IMR-90 (cell line): ENCODE measurements around the gene COL15A1. TPM values are rescaled to one million over a fixed set of nuclear protein-coding genes. Genes with fewer than 3 reads are reported as not detected.

Experiments
- ATAC-seq: fragments of 200-7000 bp; cut with Tn5 transposase; 2 replicates; pipeline ENCODE4 v1.9.1; 2020; ENCODE audit warnings: low read depth, mild to moderate bottlenecking, moderate library complexity
- BruUV-seq: library from RNA; stranded (reverse); fragments of 400-500 nt; replicated peaks from 2 replicates; lab custom pipeline; 2021; lab: Mats Ljungman, UMichigan
- CTCF ChIA-PET: fragments of 300-600 bp; formaldehyde crosslinking; extraction: SDS; loops from one replicate; lab custom pipeline; 2021; ENCODE audit warnings: antibody characterized with exemption; lab: Yijun Ruan, JAX
- POLR2A ChIA-PET: fragments of 300-600 bp; sonication (Branson Sonifier 250); formaldehyde crosslinking; loops from one replicate; lab custom pipeline; 2022; ENCODE audit warnings: antibody characterized with exemption; ENCODE audit not compliant: unreplicated experiment; lab: Charles Lee
- DNase-seq: peaks from one replicate; pipeline ENCODE4 v3.0.0; 2013
- H2AFZ ChIP-seq: replicated peaks from 2 replicates; pipeline ENCODE3; 2013; ENCODE audit warnings: low read length, mild to moderate bottlenecking; ENCODE audit not compliant: poor library complexity
- H2AK5ac ChIP-seq: 2 replicates; pipeline ENCODE4 v1.6.1; 2013; ENCODE audit warnings: low read depth, low read length, inconsistent platforms
- H2AK9ac ChIP-seq: replicated peaks from 2 replicates; pipeline ENCODE3; 2013; ENCODE audit warnings: mild to moderate bottlenecking, low read depth, low read length, moderate library complexity; ENCODE audit not compliant: poor library complexity
- H2BK120ac ChIP-seq: 2 replicates; pipeline ENCODE4 v1.6.1; 2013; ENCODE audit warnings: low read depth, low read length, inconsistent platforms
- H2BK15ac ChIP-seq: 3 replicates; pipeline ENCODE4 v1.6.1; 2013; ENCODE audit warnings: low read depth, low read length, inconsistent platforms
- H2BK20ac ChIP-seq: 2 replicates; pipeline ENCODE4 v1.6.1; 2013; ENCODE audit warnings: low read depth, mild to moderate bottlenecking, inconsistent platforms, low read length, moderate library complexity
- H2BK5ac ChIP-seq: 2 replicates; pipeline ENCODE4 v1.6.1; 2013; ENCODE audit warnings: mild to moderate bottlenecking, low read depth, low read length, inconsistent platforms; ENCODE audit not compliant: poor library complexity, severe bottlenecking
- H3K14ac ChIP-seq: replicated peaks from 2 replicates; pipeline ENCODE4 v1.6.1; 2013; ENCODE audit warnings: low read depth, low read length, inconsistent platforms
- H3K18ac ChIP-seq: 2 replicates; pipeline ENCODE4 v1.6.1; 2013; ENCODE audit warnings: low read depth, low read length, control low read depth
- H3K23ac ChIP-seq: 2 replicates; pipeline ENCODE4 v1.6.1; 2013; ENCODE audit warnings: low read depth, low read length, inconsistent platforms
- H3K27ac ChIP-seq: 2 replicates; pipeline ENCODE4 v1.5.1; 2013; ENCODE audit warnings: mild to moderate bottlenecking, control low read depth, low read length; ENCODE audit not compliant: insufficient read depth
- H3K27me3 ChIP-seq: 2 replicates; pipeline ENCODE4 v1.6.1; 2013; ENCODE audit warnings: low read length; ENCODE audit not compliant: control insufficient read depth, insufficient read depth
- H3K36me3 ChIP-seq: 2 replicates; pipeline ENCODE4 v1.6.1; 2013; ENCODE audit warnings: low read length, mixed read lengths; ENCODE audit not compliant: control insufficient read depth, insufficient read depth
- H3K4ac ChIP-seq: 2 replicates; pipeline ENCODE4 v1.6.1; 2013; ENCODE audit warnings: low read depth, low read length, inconsistent platforms
- H3K4me1 ChIP-seq: 2 replicates; pipeline ENCODE4 v1.6.1; 2013; ENCODE audit warnings: low read length, mixed read lengths; ENCODE audit not compliant: control insufficient read depth, insufficient read depth
- H3K4me2 ChIP-seq: 2 replicates; pipeline ENCODE4 v1.6.1; 2013; ENCODE audit warnings: low read depth, mild to moderate bottlenecking, control low read depth, low read length, moderate library complexity
- H3K4me3 ChIP-seq: 2 replicates; pipeline ENCODE4 v1.5.1; 2013; ENCODE audit warnings: low read depth, mild to moderate bottlenecking, control low read depth, low read length, moderate library complexity; ENCODE audit not compliant: insufficient read depth
- H3K56ac ChIP-seq: 2 replicates; pipeline ENCODE4 v1.6.1; 2013; ENCODE audit warnings: low read length, inconsistent platforms; ENCODE audit not compliant: insufficient read depth; ENCODE audit errors: extremely low read depth
- H3K79me1 ChIP-seq, 2 experiments: 2 replicates each; pipeline ENCODE4 v1.6.1; 2013; ENCODE audit warnings: low read length in 2 of 2, inconsistent platforms in 1 of 2, low read depth in 1 of 2
- H3K9ac ChIP-seq: 2 replicates; pipeline ENCODE4 v1.6.1; 2013; ENCODE audit warnings: low read depth, low read length, control low read depth
- H3K9me1 ChIP-seq: 2 replicates; pipeline ENCODE4 v1.6.1; 2013; ENCODE audit warnings: low read length, inconsistent platforms; ENCODE audit not compliant: insufficient read depth
- H3K9me3 ChIP-seq: 2 replicates; pipeline ENCODE4 v1.6.1; 2013; ENCODE audit warnings: low read length; ENCODE audit not compliant: control insufficient read depth, insufficient read depth
- H4K20me1 ChIP-seq: 2 replicates; pipeline ENCODE4 v1.6.1; 2013; ENCODE audit warnings: low read length, inconsistent platforms; ENCODE audit not compliant: insufficient read depth
- H4K5ac ChIP-seq: 2 replicates; pipeline ENCODE4 v1.6.1; 2013; ENCODE audit warnings: mild to moderate bottlenecking, low read depth, low read length, control low read depth
- H4K8ac ChIP-seq, 2 experiments: 2 replicates each; pipeline ENCODE4 v1.6.1; 2013; ENCODE audit warnings: low read depth in 2 of 2, low read length in 2 of 2, control low read depth in 1 of 2, inconsistent platforms in 1 of 2
- H4K91ac ChIP-seq: 2 replicates; pipeline ENCODE4 v1.6.1; 2013; ENCODE audit warnings: low read depth, low read length, inconsistent platforms; ENCODE audit not compliant: insufficient read depth
- BHLHE40 ChIP-seq: fragments of 150-350 bp; IDR thresholded peaks from 2 replicates; pipeline ENCODE4 v1.6.1; 2016; ENCODE audit warnings: mild to moderate bottlenecking, low read depth, low read length
- CEBPB ChIP-seq: IDR thresholded peaks from 2 replicates; pipeline ENCODE4 v1.6.1; 2012; ENCODE audit warnings: low read depth, low read length, improper control_type of control experiment
- CHD1 ChIP-seq: IDR thresholded peaks from 2 replicates; pipeline ENCODE4 v1.6.1; 2012; ENCODE audit warnings: low read depth, low read length, improper control_type of control experiment
- CTCF ChIP-seq: conservative IDR thresholded peaks from 2 replicates; pipeline ENCODE4 v1.5.1; 2012; ENCODE audit warnings: mild to moderate bottlenecking, low read depth, low read length, improper control_type of control experiment
- FOS ChIP-seq: fragments of 150-350 bp; IDR thresholded peaks from 2 replicates; pipeline ENCODE4 v1.6.1; 2016; ENCODE audit warnings: low read depth, low read length
- MAFK ChIP-seq: IDR thresholded peaks from 2 replicates; pipeline ENCODE4 v1.6.1; 2012; ENCODE audit warnings: low read depth, low read length, improper control_type of control experiment
- MAZ ChIP-seq: IDR thresholded peaks from 2 replicates; pipeline ENCODE4 v1.6.1; 2012; ENCODE audit warnings: low read depth, mild to moderate bottlenecking, low read length, improper control_type of control experiment, moderate library complexity, borderline replicate concordance
- MXI1 ChIP-seq: IDR thresholded peaks from 2 replicates; pipeline ENCODE4 v1.6.1; 2012; ENCODE audit warnings: low read depth, mild to moderate bottlenecking, low read length, moderate library complexity, borderline replicate concordance
- POLR2A ChIP-seq: IDR thresholded peaks from 2 replicates; pipeline ENCODE4 v1.6.1; 2012; ENCODE audit warnings: mild to moderate bottlenecking, low read depth, low read length
- RAD21 ChIP-seq: IDR thresholded peaks from 2 replicates; pipeline ENCODE4 v1.6.1; 2012; ENCODE audit warnings: low read length, improper control_type of control experiment
- RCOR1 ChIP-seq: IDR thresholded peaks from 2 replicates; pipeline ENCODE4 v1.6.1; 2012; ENCODE audit warnings: mild to moderate bottlenecking, low read length, improper control_type of control experiment; ENCODE audit not compliant: insufficient replicate concordance
- RFX5 ChIP-seq: IDR thresholded peaks from 2 replicates; pipeline ENCODE4 v1.8.0; 2012; ENCODE audit warnings: low read depth, mild to moderate bottlenecking, low read length, moderate library complexity
- SMC3 ChIP-seq: fragments of 150-350 bp; IDR thresholded peaks from 2 replicates; pipeline ENCODE4 v1.6.1; 2016; ENCODE audit warnings: low read depth, mild to moderate bottlenecking, antibody characterized with exemption, low read length, moderate library complexity
- USF2 ChIP-seq: fragments of 150-350 bp; IDR thresholded peaks from 2 replicates; pipeline ENCODE4 v1.6.1; 2017; ENCODE audit warnings: mild to moderate bottlenecking, antibody characterized with exemption, low read length, low read depth
- WGBS, 2 experiments: methylation state at CpG; one replicate each; pipeline versions ENCODE4 v1.1.5 to v1.1.7; 2013; ENCODE audit warnings: missing lambda C conversion rate in 2 of 2; ENCODE audit not compliant: insufficient read length in 1 of 2; ENCODE audit errors: extremely low coverage in 2 of 2; 5-methylcytosine and 5-hydroxymethylcytosine counted together
- dilution Hi-C: fragments of 300-500 bp; cut with HindIII; formaldehyde crosslinking; loops from one replicate; pipeline ENCODE4 v1.14.3; 2018; ENCODE audit warnings: low sequenced_read_pairs; ENCODE audit not compliant: unreplicated experiment
- in situ Hi-C: fragments of 300-500 bp; cut with MboI; formaldehyde crosslinking; loops from 3 replicates; pipeline ENCODE4 v1.14.3; 2019; ENCODE audit warnings: low sequenced_read_pairs, inconsistent platforms, mixed read lengths
- intact Hi-C: fragments of 100-400 bp; cut with micrococcal nuclease; formaldehyde crosslinking; loops from 2 replicates; pipeline ENCODE4 v1.10.0; 2022
- polyA plus RNA-seq, 3 experiments: library from polyadenylated mRNA; depleted of rRNA; stranded (reverse); fragments of >200 nt; gene quantifications; 2 replicates each; pipeline ENCODE4 v1.2.3, GENCODE V29; 2012; ENCODE audit warnings: low replicate concordance in 1 of 3
- total RNA-seq: library from RNA; depleted of rRNA; stranded (reverse); fragments of >200 nt; gene quantifications from 2 replicates; pipeline ENCODE4 v1.2.3, GENCODE V29; 2012

The COL15A1 gene
- total and polyA plus RNA-seq, 2 of the 4 experiments (the other 2 are of a cell fraction) = 2.2 to 3.7 TPM

- H2AK9ac ChIP-seq = no peak overlapping the region
- peak overlapping the region; percentile 42 for H2AK5ac ChIP-seq
- peaks cover 12% of the 10 kb centered on the region for H3K4me1 ChIP-seq
- H4K91ac ChIP-seq = peak overlapping the region; percentile 36
- H4K5ac ChIP-seq = peak overlapping the region; percentile 29; the same call in 1 of the 2 replicates
- dilution Hi-C loops = no loop called here
- POLR2A ChIA-PET = no interaction called here
- H3K23ac ChIP-seq = no peak overlapping the region
- no peak overlapping the region for H4K8ac ChIP-seq
- no peaks in the 10 kb centered on the region for H4K20me1 ChIP-seq
- no peak overlapping the region for H3K27ac ChIP-seq
- no peaks in the 10 kb centered on the region for H3K36me3 ChIP-seq
- in situ Hi-C loops = no loop called here
- peak overlapping the region; percentile 86 for H3K18ac ChIP-seq
- peak overlapping the region; percentile 27 for H2BK20ac ChIP-seq
- no peaks in the 10 kb centered on the region for H3K27me3 ChIP-seq
- H3K9me3 ChIP-seq = peaks cover 4% of the 10 kb centered on the region; the same call in 1 of the 2 replicates
- H2BK15ac ChIP-seq = peak overlapping the region; percentile 88; the same call in 2 of the 3 replicates
- peak overlapping the region; percentile 52 for H3K4ac ChIP-seq
- H2AFZ ChIP-seq = no peak overlapping the region
- no peak overlapping the region for H2BK5ac ChIP-seq
- WGBS, 2 experiments = no CpG with 5 or more reads among the region's 3 CpGs
- peaks cover 3% of the 10 kb centered on the region for H3K9me1 ChIP-seq
- TF ChIP-seq FOS (no peak), BHLHE40 (no peak), CTCF (no peak), CHD1 (no peak), MXI1 (no peak), SMC3 (no peak), POLR2A (no peak), RCOR1 (no peak), MAZ (no peak), RAD21 (no peak), CEBPB (no peak), MAFK (no peak), RFX5 (no peak), USF2 (no peak)
- BruUV-seq = no TSS peak
- ATAC-seq (no peak), DNase-seq (no peak)
- H3K79me1 ChIP-seq = no peaks in the 10 kb centered on the region
- H2BK120ac ChIP-seq = peak overlapping the region; percentile 77
- no peak overlapping the region for H3K4me2 ChIP-seq
- H3K9ac ChIP-seq = no peak overlapping the region; the same call in 1 of the 2 replicates
- CTCF ChIA-PET = no interaction called here
- H3K4me3 ChIP-seq = no peak overlapping the region
- H3K14ac ChIP-seq = 0 out of 2 replicates have a peak overlapping the region, but pooled peaks have one; percentile 4
- H3K56ac ChIP-seq = no peak overlapping the region
- intact Hi-C loops = no loop called here
Observed at GRCh38 chr9:98894171-98894570, 49.5 kb upstream of the COL15A1 start.
